Stomach (tissue), 4 donors: Measurements from ENCODE around the gene PNLIPRP1.

ENCODE experiments used
- EP300 ChIP-seq: sonication (generic); formaldehyde crosslinking; IDR thresholded peaks from one replicate; pipeline ENCODE4 v1.6.1; 2017; ENCODE audit warnings: antibody characterized with exemption
- POLR2A ChIP-seq, 4 donors: fragments of 450-650 bp; IDR thresholded peaks; one replicate each; pipeline ENCODE4 v1.6.1; 2016; ENCODE audit warnings: antibody characterized with exemption in 4 of 4, control low read depth in 2 of 4, mild to moderate bottlenecking in 1 of 4, moderate library complexity in 1 of 4
- POLR2AphosphoS5 ChIP-seq, 3 donors: sonication (generic); formaldehyde crosslinking; IDR thresholded peaks; one replicate each; pipeline ENCODE4 v1.6.1; 2016; ENCODE audit warnings: antibody characterized with exemption in 3 of 3
- TF ChIP-seq, protein P1 (sequence below), 7 experiments: fragments of 450-650 bp in 4 of 7; fragments of 200-600 bp in 3 of 7; sonication (generic) in 3 of 7; IDR thresholded peaks; one replicate each; pipeline ENCODE4 v1.5.1; 2016 to 2019; ENCODE audit warnings: antibody characterized with exemption in 7 of 7, control low read depth in 2 of 7, mild to moderate bottlenecking in 1 of 7

DNA sequence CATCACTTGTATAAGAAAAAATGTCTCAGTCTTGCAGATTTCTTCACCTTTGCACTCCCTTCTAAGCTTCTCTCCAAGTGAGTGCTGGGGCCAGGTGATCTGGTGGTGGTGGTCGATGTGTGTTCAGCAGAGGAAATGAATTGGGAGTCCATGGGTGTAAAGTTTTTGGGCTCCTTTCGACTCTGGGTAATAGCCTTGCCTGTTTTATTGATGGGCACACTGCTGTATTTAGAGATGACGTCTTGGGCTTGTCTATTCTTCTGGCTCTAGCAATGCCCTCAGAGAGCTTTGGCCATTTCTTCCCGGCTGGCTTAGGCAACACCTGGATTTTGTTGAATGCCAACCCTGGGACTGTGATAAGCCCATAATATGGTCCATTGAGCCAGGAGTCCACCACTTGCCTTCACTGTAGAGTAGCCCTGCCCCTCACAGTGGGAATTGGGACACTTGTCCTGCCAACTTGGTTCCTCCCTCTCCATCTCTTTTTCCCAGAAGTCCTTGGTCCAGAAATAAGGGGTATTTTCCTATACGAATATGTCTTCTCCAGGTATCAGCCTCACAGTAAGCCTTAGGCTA, 33.4 kb upstream of the PNLIPRP1 start:
- TF ChIP-seq, protein P1, sequence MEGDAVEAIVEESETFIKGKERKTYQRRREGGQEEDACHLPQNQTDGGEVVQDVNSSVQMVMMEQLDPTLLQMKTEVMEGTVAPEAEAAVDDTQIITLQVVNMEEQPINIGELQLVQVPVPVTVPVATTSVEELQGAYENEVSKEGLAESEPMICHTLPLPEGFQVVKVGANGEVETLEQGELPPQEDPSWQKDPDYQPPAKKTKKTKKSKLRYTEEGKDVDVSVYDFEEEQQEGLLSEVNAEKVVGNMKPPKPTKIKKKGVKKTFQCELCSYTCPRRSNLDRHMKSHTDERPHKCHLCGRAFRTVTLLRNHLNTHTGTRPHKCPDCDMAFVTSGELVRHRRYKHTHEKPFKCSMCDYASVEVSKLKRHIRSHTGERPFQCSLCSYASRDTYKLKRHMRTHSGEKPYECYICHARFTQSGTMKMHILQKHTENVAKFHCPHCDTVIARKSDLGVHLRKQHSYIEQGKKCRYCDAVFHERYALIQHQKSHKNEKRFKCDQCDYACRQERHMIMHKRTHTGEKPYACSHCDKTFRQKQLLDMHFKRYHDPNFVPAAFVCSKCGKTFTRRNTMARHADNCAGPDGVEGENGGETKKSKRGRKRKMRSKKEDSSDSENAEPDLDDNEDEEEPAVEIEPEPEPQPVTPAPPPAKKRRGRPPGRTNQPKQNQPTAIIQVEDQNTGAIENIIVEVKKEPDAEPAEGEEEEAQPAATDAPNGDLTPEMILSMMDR (IDR thresholded peaks at IDR 0.05), result no peak
- no peak for TF ChIP-seq POLR2A (IDR thresholded peaks at IDR 0.05)
- TF ChIP-seq EP300, result no peak
- TF ChIP-seq POLR2AphosphoS5 (IDR thresholded peaks at IDR 0.05), result no peak
